GM18499 (cell line): ENCODE data around the gene IQCH.
A peak's percentile ranks its signal among the peaks of the same experiment; 100 is the strongest.

Source experiments
- ATAC-seq: cut with Tn5 transposase; IDR thresholded peaks from one replicate; pipeline ENCODE4 v1.9.1; 2021; ENCODE audit warnings: moderate number of reproducible peaks; ENCODE audit not compliant: insufficient read depth, unreplicated experiment

Gene IQCH

DNA sequence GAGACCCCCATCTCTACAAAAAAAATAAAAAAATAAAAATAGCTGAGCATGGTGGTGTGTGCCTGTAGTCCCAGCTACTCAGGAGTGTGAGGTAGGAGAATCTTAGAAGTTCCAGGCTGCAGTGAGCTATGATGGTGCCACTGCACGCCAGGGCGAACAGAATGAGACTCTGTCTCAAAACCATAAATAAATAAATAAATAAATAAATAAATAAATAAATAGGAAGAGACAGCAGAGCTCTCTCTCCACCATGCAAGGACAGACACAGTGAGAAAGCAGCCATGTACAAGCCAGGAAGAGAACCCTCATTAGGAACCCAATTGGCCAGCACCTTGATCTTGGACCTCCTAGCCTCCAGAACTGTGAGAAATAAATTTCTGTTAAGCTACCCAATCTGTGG, 261.0 kb downstream of the IQCH start:
- no peak for ATAC-seq

DNA sequence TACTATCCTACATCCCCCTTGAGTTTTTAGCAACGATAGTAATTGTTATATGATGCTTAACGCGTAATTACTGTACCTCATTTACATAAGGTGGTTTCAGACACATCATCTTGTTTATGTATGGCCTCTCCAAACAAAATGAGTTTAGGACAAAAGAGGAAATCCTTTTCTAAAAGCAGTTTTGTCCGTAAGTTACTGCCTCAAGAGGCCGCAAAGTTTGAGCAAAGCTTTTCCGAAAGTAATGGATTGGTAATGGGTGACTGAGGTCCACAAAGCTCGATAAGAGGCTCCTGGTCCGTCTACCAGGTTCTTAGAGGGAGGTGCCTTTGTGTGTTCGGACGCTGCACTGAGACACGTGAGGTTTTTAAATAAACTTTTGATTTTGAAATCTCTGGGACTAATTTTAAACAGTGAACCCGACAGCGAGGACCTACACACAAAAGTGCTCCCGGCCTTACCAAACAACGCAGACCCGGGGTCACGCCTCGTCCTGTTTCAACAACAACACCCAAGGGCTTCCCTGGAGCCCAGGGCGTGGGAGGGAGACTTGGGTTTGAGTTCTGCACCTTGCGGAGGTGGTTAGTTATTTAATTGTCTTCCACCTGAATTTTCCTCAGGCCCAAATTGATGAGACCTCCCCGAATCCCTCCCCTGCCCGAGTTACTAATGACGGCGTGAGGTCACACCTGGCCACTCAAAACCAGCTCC, 265.9 kb downstream of the IQCH start:
- ATAC-seq, result peak; percentile 14

- peak; percentile 44 for ATAC-seq
These were observed 266.6 kb downstream of the IQCH start, which contains the start of gene C15orf61 for GRCh38 chr15:67521029-67521782. TSS of gene C15orf61 (plus strand) at chr15:67521131. CDS start at chr15:67521249, 118 bp downstream.

GRCh38 chr15:67521783-67522568, 267.4 kb downstream of the IQCH start:
- no peak for ATAC-seq

DNA sequence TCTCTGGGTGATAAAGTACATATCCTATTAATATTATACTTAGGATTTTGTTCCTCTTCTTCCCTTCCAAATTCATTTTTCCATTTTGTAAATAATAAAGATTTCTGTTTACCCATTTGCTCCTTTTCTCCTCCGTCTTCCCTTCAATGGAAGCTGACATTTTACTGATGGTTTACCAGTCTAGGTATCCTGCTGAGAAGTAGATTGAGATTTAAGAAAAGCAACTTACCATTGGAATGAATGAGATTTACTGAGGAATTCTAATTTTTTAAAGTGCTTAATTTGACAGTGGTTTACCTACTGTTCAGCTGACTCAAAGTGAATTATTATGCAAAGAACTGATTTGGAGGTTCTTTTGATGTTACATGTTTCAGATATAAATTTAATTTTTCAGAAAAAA, 268.7 kb downstream of the IQCH start:
- ATAC-seq, result no peak

- ATAC-seq, result no peak
These were observed 269.6 kb downstream of the IQCH start for GRCh38 chr15:67524235-67524634.

DNA sequence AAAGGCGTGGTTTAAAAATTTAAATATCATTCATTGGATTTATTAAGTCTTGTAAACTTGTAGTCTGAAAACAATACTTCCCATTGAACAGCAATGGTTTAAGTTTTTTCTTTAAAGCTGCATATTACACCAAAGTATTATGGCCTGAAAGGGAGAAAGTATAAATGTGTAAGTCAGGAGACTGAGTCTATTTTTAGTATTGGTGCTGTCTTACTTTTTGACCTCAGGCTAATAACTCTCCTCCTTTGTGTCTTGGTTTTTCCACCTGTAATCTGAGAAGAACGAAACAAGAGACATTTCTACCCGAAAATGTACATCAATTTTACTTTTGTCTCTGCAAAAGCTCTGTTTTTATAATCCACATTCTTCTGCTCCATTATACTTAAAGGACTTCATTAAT, 273.9 kb downstream of the IQCH start:
- no peak for ATAC-seq

GRCh38 chr15:67531379-67531914, 276.9 kb downstream of the IQCH start:
- no peak for ATAC-seq

DNA sequence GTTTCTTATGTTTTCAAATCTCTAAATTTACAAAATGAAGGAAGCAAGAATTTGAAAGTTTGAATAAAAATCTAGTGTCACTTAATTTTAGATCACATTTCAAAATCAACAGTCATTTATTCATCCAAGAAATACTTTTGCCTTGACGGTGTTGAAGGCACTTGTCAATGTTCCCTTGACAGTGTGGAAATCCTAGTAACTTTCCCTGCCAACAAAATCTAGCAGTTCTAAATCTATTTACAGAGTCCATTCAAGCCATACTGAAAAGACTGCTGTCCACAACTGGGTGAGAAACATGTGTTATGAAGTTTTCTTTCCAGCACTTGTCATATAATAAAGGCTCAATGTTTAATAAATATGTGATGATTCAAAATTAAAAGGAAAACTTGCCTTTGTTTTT, 279.3 kb downstream of the IQCH start:
- no peak for ATAC-seq

DNA sequence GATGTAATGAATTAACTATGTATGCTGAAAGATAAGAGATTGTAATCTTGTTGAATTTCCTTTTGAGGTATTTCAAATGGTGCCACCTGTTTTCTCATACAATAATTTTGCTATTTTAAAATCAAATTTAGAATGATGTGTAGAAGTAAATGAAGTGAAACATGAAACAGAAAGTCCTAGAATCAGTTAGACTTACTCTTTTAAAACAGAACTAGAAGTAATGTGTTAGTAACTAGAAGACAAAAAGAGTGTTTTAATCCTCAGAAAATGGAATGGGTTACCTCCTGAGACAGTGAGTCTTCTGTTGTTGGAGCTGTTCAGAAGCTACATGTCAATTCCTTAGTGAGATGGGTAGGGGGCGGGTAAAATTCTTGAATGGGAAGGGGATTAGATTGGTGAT, 279.8 kb downstream of the IQCH start:
- no peak for ATAC-seq

DNA sequence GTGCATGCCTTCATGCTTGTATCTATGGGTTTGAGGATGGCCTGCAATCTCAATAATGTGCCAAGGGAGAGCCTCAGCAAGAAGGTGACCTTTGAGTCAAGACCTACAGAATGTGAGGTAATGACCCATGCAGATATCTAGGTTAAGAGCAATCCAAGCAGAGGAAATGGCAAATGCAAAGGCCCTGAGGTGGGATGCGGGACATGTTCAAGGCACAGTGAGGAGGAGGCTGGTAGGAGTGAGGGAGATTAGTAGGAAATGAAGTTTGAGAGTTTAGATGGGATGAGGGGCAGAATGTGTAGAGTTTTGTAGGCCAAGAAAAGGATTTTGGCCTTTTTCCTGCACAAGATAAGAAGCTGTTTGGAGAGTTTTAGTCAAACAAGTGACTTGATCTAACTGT, 283.2 kb downstream of the IQCH start:
- no peak for ATAC-seq

DNA sequence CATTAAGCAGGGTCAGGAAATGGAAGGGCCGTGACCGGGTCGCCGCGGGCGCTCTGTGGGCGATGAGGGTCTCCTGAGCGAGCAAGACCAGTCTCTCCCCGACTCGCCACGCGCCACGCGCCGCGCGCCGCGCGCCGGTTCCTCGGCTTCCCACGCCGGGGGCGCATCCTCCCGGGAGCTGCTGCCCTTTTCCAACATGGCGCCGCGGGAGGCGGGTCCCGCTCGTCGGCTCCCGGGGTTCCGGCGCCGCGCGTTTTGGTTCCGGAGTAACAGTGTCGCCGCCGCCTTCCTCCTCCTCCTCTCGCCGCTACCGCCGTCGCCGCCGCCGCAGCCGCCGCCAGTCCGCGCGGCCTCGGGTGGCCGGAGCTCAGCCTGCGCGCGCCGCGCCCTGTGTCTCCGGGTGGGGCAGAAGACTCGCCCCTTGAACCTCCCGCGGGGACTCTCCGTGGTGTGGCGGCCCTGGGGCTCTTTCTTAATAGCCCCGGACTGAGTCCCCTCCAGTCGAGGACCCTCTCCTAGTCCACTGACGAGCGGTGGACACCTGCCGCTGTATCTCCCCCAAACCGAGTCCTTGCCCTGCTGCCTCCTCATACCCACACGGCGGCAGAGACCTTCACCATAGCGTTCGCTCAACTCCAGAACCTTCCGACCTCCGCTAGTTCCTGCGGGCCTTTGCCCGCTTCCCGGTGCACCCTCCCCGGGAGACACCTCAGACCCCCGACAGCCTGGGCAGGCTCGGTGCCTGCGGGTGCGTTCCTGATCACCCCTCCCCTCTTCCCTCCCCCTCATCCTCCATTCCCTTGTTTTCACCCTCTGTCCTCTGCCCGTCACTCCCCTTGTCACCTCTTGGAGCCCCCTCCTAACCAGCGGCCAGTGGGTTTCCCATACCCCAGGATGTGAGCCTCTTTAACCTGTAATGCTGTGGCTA, 288.1 kb downstream of the IQCH start, which contains the start of gene MAP2K5:
Gene MAP2K5 (plus strand): TSS at position 284 of the 928 bp plus-strand sequence. CDS start 633 bp downstream, at position 917.
- no peak for ATAC-seq

DNA sequence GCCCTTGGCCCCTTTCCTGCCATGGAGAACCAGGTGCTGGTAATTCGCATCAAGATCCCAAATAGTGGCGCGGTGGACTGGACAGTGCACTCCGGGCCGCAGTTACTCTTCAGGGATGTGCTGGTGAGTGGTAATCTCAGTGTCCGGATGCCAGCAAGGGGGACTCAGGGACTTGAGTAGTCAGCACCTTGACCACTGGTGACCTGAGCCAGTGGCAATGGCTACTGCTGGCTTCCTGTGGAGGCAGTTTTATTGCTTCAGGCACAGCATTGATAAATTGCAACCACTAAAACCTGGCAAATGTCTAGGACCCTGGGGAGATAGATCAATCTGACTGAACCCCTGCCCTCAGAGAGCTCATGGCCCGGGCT, 288.7 kb downstream of the IQCH start:
- no peak for ATAC-seq

DNA sequence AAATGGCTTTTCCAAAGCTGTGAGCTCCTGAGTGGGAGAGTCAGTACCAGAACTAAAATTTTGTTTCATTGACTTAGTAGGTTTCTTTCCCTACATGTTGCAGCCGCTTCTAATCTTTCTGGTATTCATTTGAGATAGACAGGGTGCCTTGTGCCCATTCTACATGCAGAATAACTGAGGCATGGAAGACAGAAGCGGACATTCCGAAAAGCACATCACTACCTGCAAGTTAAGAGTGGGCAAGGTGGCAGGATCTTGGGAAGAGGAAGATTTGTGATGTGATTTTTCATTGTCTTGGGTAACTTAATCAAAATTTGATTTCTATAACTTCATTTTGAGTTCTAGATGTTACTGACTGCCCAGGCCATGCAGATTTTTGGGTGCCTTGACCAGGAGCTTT, 289.9 kb downstream of the IQCH start:
- ATAC-seq, result no peak

DNA sequence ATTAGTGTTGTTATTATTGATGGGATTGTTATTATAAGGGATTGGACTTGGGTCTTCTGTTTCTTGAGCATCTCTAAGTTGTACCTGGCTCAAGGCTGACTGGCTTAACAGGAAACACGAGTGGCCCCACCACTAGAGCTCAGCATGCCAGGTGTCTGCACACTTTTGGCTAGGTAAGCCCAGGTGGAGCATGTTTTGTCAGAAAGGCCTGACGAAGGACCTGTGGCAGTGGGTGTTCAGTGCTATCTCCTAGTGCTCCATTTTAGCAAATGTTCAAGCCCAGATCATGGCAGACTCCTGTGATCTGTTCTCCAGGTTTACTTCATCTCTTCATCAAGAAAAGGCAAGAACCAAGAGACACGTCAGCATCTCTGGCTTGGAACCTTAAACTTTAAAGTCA, 291.3 kb downstream of the IQCH start:
- no peak for ATAC-seq

DNA sequence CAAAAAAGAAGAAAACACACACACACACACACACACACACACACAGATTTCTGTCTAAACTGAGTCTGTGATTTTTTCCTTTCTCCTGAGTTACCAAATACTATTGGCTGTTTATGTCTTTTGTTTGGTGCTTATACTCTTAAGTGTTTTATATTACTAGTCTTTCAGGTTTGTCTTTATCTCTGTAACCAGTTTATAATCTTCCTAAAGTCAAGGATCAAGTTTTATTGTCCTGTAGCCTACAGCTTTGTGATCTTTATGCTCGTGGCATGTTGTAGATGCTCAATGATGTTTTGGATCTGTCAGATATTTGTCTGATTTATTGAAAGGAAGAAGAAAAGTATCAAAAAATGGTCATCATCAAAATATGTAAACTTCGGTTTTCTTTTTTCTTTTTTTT, 292.5 kb downstream of the IQCH start:
- ATAC-seq, result no peak

GRCh38 chr15:67547836-67548235, 293.2 kb downstream of the IQCH start:
- ATAC-seq, result no peak

- no peak for ATAC-seq
These were observed 293.8 kb downstream of the IQCH start for GRCh38 chr15:67548236-67548852.
